ENCODE measurements around the gene CTXN3. TPM values are rescaled to one million over a fixed set of nuclear protein-coding genes. Genes with fewer than 3 reads are reported as not detected.

CTXN3 gene
- polyA plus RNA-seq, 5 donors: 0.17 TPM; not detected in 4

DNA sequence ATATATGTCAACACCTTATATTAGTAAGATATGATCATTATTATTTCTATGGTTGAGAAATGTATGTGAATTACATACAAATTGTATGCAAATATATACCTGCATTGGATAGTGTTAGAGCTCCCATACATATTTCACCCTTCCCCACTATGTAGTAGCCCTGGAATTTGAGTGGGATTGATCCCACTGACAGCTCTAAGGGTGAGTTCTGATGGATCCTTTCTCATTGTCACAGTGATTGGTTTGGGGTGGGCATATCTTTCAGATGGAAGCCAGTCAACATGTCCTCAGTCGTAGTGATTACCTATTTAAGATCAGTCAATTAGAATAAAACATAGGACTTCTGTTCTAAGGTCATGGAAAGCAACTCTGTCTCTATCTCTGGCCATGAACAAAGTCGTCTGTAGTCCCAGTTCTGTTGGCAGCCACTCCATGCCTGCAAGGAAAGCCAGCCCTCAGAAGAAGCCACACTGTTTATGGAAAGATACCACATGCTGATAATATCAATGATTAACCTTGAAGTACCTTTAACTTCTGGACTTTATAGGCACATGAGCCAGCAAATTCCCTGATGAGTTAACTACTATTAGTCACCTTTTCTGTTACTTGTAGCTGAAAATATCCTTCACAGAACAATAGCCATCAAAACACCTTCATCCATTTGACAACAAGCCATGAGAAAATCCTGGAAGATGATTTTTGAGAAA, 49.2 kb downstream of the CTXN3 start:
- no peak for DNase-seq

DNA sequence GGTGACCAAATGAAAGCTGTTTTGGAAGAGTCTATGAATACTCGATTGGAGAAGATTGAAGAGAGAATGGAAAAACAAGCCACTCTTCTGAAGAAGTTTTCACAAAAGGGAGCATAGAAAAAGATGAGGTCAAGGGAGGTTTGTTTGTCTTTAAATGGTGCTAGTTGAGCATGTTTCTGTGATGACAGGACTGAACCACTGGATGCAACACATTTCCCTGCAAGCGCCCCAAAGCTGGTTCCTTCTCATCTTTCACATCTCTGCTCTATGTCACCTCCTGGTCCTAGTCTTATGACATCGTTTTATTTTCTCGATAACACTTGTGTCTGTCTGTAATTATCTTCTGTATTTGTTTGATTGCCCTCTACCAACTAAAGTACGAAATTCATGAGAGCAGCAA, 50.5 kb downstream of the CTXN3 start:
- no peak for DNase-seq

DNA sequence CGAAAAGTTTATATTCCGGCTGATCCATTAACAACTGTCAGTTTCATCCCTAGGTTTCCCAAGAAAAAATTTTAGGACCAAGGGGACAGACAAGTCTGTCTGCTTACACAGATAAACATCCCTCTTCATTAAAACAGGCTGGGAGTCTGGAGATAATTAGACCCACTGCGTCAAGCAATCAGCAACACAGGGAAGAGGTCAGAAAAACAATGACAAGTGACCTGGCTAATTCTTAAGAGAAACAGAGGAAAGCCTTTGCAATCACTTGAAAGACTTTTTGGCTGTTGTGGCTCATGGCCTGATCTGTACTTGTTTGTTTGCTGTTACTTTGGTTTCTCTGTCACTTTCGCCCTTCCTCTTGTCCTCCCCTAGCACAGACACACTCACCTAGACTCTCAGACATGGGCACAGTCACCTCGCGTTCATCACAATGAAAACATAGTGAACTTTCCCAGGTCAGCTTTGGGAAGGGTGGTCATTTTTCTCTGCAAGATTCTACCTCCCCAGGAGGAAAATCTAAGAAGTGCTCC, 51.4 kb downstream of the CTXN3 start:
- no peak for DNase-seq

DNA sequence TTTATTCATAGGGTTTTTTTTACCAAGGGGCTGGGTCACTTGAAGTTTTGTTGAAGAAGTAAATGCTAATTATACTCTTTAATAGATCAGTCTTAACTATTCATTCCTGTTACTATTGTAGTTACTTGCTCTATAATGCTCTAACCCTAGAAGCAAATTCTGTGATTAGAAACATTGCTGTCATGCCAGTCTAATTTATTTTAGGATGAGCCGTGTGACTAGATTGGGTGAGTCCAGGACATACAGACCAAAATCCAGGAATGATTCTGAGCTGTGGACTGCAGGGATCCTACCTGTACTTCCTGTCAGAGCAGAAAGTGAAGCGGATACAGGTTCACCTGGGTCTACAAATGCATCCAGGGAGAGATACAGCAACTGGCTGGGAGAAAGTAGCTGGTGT, 53.6 kb downstream of the CTXN3 start:
- no peak for DNase-seq

DNA sequence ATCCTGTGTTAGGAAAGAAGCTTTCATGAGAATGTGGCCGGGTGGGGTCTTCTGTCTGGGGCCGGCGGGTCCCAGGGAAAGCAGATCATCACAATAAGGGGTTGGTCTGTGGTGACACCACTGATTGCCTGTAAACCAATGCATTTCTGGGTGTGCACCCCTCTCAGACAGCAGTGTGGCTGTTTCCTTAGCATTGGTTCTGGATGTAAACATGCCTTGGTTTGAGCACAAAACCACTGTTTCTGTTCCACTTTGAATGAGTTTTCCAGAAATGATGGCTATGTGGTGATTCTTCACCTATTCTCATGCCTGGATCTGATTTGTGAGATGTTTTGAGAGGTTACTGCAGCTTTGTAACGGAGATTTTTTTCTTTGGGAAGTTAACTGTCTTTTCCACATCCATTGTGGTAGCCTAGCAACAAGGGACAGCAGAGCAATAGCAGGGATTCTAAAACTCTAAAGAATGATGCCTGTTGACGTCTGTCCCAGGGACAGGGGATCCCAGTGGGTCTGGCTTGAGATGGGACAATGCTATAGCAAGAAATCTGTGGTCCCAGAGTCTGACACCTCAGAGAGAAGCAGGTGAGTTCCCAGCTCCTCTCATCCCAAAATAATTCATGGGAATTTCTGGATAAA, 54.2 kb downstream of the CTXN3 start, which contains the start of gene CCDC192:
Gene CCDC192, plus strand, starts transcription at position 466 of the 636 bp plus-strand sequence. Its CDS starts 55 bp downstream, at position 521.
- no peak for DNase-seq

DNA sequence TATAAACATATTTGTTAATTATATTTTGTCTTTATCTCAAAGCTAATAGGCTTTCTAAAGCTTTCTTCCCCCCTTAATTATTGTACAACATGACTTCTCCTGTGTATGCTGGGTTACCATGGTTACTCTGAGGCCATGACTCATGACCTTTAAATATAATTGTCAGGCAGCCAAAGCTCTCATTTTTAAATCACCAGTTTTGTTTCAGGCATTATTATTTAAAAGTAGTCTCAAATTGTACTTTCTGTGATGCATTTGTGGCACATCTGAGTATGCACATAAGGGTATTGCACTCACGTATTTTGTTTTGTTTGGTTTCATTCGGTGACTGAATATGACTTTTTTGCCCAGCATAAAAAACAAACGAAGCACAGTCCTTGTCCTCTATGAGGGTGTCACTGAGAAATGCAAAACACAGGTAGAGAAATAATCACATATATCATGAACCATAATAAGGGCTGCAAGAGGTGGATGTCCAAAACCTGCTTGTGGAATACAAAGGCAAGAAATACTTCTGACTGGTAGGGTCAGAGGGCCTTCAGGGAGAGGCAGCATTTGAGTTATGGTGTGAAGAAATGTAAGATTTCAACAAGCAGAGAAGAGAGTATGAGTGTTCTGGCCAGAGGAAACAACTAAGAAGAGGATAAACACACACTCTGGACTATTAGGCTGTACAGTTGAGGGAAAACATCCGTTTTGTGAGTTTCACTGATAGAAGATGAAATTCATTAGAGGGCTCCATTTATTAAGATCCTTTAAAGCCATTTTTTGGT, 56.4 kb downstream of the CTXN3 start:
- no peak for DNase-seq

DNA sequence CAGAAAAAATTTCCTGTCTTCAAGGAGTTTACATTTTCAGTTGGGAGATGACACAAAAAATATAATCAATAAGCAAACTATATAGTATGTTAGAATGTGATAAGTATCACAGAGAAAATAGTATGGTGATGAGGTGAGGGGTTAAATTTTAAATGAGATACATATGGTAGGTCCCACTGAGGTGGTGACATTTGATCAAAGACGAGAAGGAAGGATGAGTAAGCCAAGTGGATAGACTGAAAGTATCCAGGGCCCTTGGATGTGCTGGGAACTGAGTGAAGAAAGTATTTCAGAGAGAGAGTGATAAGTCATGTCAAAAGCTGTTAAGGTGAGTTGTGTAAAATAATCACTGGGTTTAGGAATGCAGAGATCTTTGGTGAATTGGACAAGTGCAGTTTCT, 57.8 kb downstream of the CTXN3 start:
- no peak for DNase-seq

DNA sequence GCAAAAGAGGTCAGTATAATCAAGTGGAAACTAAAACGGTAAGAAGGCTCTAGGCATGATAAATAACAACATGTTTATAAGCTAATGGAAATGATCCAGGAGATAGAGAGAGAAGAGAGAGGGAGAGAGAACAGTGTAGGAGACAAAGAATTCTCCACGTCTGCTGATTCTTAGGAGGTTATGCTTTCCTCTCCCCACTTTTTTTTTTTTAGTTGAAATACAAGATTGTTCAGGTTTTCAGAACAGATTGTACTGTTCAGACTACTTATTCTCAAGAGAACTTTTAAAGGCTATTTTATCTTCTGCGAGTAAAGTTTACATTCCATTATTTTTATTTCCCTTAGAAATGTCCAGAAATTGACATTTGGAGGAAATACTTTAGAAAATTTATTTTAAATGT, 58.3 kb downstream of the CTXN3 start:
- DNase-seq: no peak

Other genes starting within 250 kb of the CTXN3 start
- 10 to 100 TPM; 61.4 to 94.5 (median 80.9) TPM for gene PRRC1, start 131.4 kb upstream of the CTXN3 start, polyA plus RNA-seq (ENCODE audit: insufficient read depth in 1 of 5, insufficient read length in 5 of 5, low replicate concordance in 1 of 5)
- 1 to 10 TPM in 1 of 5 donors, under 1 TPM in 4; 0.58 to 1.3 (median 0.90) TPM for gene CCDC192, start 54.3 kb downstream of the CTXN3 start, polyA plus RNA-seq (ENCODE audit: insufficient read depth in 1 of 5, insufficient read length in 5 of 5, low replicate concordance in 1 of 5)